Measurements from ENCODE around the gene TMEM30A.
A peak's percentile ranks its signal among the peaks of the same experiment; 100 is the strongest.

TMEM30A gene

DNA sequence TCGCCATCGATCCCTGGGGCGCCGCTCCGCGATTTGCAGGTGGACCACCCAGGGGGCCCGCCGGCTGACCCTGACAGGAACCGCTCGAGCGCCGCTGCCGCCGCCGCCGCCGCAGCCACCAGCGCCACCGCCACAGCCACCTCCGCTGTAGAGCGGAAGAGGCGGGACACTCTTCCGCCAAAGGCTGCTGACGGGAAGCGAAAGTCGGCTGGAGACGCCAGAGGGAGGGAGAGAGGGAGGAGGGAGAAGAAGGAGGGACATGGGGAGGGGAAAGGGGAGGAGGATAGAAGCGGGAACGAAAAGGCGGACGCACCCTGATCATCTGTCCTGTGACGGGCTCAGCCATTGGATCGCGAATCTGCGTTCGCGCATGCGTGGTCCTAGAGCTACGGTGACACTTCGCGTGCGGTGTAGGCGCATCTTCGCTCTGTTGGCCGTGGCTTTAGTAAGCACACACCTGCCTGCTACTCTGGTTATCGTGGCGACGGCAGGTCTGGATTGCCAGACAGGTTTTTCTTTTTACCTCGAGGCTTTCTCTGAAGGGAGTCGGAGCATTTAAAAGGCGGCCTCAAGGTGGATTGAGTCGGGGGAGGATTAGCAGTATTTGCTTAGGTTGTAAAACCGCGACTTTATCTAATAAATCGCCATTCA is at the start of gene TMEM30A:
TSS of gene TMEM30A (minus strand) at position 161 of the 651 bp plus-strand sequence. CDS start at position 7, 154 bp downstream.
- peak; percentile 96 for DNase-seq

- no peak for DNase-seq
Observed at GRCh38 chr6:75333676-75334200, 49.1 kb upstream of the TMEM30A start.

DNA sequence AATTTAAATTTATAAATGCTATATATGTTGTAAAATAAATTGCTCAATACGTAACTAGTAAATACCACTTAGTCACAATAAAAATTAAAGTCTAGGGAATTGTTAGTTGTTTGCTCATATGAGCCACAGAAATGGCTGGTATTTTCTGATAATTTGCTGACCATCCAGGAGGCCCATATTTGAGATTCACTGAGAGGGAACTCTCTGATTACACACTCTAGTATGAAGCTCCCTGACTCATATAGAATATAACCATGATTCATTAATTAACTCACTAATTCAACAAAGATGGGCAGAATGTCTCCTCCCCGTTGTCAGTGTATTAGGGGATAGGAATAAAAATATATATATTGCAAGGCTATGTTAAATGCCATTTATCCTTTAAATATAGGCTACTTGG is 46.6 kb upstream of the TMEM30A start:
- DNase-seq, result no peak

GRCh38 chr6:75329703-75330102 is 45.1 kb upstream of the TMEM30A start:
- no peak for DNase-seq

GRCh38 chr6:75327807-75328206 is 43.2 kb upstream of the TMEM30A start:
- no peak for DNase-seq

DNA sequence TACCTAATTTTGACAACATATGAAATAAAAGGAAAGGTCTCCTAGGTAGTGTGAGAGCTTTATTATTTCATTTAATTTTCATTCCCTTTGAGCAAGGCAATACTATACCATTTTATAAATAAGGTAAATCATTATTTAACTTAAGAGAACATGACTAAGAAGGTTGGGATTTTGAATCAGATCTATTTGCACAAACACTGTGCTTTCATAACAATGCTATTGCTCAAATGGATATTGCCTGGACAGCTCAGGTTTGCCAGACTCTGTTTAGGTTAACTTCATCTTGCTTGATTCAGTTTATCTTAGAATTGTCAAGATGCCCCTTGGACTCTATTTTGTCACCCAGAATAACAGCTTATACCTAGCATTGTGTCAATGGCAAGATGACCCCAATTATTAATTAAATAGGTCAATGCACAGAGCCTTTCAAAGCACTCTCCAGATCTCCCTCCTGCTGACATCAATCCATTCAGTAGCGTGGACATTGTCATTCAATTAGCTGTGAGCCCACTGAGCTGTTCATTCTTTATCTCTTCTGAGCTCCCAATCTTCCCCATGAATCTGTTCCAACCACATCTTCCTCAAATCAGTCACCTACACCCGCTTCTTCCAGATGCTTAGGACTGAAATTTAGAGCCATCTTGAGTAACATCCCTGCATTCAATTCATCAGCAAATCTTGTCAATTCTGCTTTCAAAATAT is 42.1 kb upstream of the TMEM30A start:
- DNase-seq, result no peak

DNA sequence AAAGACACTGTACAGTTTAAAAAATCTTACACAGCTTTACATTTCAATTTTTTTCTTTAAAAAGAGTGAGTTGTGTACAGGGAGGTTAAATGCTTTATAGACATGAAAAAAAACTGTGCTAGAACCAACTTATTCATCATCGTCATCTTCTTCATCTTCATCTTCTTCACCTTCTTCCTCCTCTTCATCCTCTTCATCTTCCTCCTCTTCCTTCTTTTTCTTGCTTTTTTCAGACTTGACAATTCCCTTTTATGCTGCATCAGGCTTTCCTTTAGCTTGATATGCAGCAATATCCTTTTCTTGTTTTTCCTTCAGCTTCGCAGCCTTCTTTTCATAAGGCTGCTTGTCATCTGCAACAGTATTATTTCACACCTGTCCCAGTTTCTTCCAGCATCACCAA is 34.3 kb upstream of the TMEM30A start:
- no peak for DNase-seq

GRCh38 chr6:75317503-75318206 is 33.1 kb upstream of the TMEM30A start:
- DNase-seq, result no peak

GRCh38 chr6:75315978-75316377 is 31.4 kb upstream of the TMEM30A start:
- DNase-seq, result no peak

- no peak for DNase-seq
Observed at GRCh38 chr6:75308250-75308988, 23.8 kb upstream of the TMEM30A start.

DNA sequence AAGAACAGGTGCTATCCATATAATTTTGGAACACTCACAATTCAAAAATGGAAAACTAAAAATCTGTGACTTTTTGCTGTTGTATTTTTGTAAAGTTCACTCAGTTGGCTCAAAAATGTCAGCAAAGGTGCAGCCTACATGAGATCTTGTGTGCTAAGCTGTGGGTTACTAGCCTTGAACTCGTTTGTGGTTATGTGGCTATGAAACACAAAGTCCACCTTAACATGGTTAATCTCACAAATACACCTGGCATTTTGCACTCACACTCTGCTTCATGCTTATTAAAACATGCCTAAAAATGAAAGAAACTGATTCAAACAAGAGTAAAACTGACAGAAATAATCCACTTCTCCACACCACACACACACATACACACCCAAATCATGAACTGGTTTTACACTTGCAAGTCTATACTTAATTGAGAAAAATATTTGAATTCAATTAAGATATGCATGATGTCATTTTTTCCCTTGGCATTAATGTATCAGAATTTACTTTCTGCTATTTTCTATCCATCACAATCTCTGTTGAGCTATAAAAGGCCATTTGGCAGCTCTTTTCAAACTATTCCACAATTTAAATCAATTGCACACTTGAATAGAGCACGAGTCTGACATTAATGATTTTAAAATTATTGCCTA is 22.9 kb upstream of the TMEM30A start:
- no peak for DNase-seq

DNA sequence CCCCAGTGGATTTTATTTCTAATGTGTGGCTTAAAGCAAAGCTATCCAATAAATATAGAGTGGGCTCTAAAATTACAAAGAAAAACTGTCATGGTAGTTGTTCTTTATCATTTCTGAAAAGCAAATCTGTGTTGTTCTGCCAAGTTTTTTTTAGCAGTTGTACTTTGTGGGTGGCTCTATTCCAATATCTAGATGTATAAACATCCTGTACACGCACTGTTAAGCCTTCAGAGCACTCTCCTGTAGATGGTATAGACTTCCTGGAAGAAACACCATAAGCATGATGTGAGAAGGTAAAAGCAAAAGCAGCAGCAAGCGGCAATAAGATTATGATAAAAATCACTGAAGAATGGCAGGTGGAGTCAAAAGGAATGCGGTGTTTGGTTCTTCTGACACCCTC is 21.5 kb upstream of the TMEM30A start:
- DNase-seq, result no peak

DNA sequence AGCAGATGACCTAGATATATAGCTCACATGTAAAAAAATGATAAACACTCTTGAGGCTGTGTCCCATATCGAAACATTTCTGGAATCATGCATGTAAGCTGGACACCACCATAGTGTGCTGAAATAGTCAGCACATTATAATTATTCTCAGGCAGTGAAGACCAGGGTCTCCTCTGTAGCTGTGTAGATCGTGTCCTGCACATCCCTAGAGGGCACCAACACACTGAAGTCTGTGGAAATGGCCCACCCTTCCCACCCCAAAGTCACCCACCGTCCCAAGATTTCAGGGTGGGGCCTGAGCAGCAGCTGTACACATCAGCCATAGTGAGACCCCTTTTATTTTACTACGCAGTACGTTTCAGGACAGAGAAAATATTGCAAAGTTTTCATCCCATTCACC is 21.0 kb upstream of the TMEM30A start:
- no peak for DNase-seq

GRCh38 chr6:75302280-75302679 is 17.7 kb upstream of the TMEM30A start:
- no peak for DNase-seq

DNA sequence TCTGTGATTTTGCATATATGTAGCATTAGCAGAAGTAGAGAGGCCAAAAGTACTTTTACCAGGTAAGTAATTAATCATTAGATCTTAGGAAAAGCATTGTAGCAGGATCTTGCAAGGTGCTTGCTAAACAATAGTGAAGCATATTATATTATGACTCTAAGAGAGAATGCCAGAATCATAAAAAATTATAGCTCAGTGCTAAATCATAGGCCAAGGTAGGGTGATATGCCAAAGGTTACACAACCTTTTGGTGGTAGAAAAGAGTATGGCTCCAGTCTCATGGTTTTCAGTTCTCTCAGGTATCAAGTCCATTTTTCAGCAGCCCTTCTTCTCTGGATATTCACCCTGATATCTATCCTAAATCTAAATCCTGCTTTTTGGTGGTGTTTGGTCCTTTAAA is 16.9 kb upstream of the TMEM30A start:
- no peak for DNase-seq

DNA sequence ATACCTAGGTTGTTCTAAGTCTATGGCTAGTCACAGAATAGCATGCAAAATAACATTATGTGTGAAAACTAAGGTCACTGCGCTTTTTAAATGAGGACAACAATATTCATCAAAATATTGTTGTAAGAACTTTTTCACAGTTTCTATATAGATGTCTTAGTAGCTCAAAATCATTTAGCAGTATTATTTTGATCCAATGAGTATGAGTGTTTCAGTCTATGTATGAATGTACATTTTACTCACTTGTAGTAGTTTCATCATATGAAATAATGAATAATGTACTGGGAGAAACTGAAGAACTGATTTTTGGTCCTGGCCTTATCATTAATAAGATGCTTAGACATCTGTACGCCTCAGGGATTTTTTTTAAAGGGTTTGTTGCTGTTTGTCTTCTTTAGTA is 16.5 kb upstream of the TMEM30A start:
- DNase-seq, result no peak

DNA sequence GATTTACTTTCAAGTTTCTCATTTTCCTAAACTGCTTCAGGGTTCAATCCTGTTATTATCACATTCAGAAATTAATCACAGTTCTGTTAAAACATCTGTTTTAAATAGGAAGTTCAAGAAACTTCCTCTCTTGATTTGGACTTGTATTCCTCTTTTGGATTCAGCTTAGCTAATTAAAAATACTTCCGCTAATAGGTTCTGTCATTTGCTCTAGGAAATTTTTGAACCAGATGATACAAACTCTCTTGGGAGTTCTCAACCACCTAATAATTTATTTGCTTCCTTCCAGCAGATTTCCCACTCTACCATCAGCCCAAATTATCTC is 15.9 kb upstream of the TMEM30A start:
- no peak for DNase-seq

DNA sequence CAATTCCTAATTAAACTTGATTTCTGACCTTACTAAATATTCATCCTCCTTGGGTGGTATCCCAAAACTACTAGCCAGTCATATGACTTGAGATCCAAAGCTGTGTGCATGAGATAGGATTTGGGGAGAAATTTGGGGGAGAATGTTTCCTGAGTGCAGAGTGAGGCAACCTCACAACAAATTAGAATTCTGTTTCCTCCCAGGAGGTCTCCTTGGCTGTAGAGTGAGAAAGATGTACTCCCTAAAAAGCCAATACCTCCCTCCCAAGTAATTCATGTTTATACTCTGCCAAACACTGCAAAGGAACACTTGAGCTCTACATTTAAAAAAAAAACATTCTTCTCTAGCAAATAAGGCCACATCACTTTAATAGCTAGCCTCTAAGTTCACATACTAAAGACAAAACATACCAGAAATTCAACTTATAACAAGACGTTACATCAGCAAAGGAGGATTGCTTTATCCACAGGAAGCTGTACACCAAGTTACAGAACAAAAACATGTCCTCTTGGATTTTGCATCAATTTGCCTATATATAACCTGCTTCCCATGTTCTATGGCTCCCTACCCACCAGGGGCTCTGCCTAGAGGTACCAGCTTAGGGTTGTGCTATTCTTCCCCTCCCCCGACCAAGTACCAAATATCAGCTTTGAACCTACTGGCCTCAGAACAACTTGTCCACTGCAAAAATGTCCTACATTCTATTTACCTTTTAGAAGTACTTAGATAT is 15.4 kb upstream of the TMEM30A start:
- DNase-seq, result no peak

DNA sequence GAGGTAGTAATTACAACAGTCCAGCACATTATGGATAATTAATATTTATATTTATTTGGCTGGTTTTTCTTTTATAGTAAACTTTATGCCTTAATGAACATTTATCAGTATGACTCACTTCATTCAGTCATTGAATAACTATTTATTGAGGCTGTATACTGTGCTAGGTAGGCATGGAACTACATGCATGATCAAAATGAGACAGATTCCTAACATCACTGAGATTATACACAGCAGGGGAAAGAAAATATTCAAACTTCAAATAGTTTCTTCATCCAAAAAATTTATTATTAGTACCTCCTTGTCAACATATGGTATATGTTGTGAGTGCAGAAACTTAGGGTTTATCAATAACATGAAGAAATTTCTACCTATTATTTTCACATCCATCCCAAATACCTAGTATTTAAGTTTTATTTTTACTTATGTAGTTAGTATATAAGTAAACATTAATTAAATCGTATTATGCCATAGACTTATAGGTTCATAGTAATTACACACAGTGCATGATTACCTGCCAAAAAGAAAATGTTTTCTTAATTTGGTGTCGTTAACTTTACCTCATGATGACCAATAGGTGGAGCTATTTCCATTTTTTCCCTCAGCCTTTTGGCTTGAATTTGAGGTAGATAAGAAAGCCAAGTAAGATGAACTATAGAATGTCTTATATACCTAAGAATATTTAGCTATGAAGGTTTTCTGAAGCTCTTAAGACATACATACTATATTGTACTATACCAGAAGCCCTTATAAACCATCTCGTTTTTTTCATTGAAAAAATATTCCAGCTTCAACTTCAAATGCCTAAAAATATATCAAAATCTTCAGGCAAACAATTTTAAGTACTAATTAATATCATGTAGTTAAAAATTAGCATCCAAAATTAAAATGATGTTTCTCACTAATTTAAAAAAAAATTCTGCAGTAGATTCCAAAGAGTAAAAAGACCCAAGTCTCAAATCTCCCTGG is 12.5 kb upstream of the TMEM30A start:
- DNase-seq, result no peak

- no peak for DNase-seq
Observed at GRCh38 chr6:75292555-75292954, 8.0 kb upstream of the TMEM30A start.

DNA sequence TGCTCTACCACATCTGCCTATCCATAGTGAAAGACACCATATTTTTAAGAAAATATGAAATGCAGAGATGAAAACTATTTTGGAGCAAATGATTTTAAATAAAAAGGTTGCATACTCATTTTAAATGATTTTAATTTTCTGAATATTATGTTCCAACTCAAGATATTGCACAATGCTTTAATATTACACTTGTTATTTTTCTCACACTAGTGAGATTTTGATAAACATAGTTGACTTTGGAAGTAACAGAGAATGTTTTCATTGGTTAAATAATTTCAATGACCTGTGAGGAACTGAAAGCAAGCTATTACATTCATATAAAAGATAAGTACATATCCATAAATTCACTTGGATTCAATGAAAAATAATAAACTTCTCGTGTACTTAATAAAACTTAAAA is 7.2 kb upstream of the TMEM30A start:
- no peak for DNase-seq
